Stimulated activated CD8-positive, alpha-beta memory T cell treated with anti-CD3 and anti-CD28 coated beads, Interleukin-4, amount 100 ng/mL, for 48 hours (primary cell): Measurements from ENCODE around the gene PPP6R1.

Experiments used
- DNase-seq: peaks from one replicate; pipeline ENCODE4 v3.0.0-alpha.2; 2020

PPP6R1 gene

DNA sequence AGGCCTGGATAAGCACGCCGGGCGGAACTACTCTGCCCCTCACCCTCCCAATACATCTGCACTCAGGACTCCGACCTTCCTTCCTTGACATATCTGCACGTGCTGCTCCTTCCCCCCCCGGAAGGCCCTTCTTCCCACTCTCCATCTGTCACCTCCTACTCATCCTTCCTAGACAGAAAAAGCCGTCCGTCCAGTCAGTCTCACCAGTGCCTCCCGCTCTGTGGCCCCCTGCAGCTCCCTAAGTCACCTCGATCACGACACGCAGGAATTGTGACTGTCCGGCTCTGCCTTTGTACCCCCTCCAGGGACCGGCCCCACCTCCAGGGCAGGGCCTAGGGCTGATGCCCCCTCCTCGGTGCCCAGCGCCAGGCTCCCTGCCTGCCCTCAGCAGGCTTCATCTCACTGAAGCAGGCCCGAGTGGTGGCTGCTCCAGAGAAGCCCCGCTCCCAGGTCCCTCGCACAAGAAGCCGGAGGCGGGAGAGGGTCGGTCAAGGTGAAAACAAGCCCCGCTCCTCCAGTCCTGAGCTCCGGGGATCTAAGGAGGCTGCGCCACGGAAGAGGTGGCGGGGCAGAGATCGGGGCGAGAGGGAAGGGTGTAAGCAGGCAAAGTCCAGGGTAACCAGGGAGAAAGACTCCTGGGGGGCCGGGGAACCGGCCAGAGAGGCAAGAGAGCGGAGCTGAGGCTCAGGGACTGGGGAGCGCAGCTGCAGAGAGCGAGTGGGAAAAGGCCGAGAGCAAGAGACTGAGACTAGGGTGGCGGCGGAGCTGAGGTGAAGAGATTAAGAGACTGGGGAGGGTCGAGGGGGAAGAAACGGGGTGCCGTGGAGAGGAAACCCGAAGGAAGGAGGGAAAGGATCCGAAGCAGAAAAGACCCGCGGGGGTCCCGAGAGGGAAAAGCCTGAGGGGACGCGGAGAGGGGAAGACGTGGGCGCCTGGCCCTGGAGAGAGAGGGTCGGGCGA lies 1.1 kb downstream of the PPP6R1 start:
- DNase-seq: peak; percentile 51

- DNase-seq: peak; percentile 45
Observed at GRCh38 chr19:55256562-55257460, 2.0 kb downstream of the PPP6R1 start.

GRCh38 chr19:55255618-55256423 lies 3.0 kb downstream of the PPP6R1 start:
- DNase-seq: peak; percentile 73

GRCh38 chr19:55254625-55254977 lies 4.2 kb downstream of the PPP6R1 start:
- no peak for DNase-seq

DNA sequence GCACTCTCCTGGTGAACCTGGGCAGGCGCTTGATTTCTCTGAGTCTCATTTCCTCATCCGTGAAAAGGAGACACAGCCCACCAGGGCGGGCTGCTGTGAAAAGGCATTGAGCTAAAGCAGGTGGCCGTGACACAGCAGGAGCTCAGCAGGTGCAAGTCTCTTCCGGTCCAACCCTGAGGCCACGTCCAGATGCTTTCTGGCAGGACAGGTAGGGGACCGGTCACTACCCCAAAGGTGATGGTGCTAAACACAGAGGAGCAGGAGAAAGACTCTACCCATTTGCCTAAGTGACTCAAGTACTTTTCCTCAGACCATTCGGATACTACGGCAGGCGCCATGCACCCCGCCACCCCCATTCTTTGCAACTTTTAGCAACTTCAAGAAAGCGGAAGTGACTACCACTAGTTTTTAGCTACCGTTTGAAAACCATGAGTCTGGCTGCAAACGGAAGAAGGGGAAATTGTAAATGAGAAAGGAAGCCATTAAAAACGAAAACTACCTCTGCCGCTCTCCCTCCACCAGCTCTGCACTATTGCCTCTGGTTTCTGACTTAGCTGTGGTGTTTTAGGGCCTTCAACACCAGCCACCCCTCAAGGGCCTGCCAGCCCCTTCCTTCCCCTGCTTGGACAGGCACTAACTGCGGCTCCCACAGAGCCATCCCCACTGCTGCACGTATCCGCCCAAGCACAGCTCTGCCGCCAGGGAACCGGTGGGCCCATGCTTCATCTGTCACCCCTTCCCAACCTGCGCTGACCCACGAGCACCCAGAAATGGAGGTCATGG lies 4.8 kb downstream of the PPP6R1 start:
- DNase-seq: peak; percentile 72

DNA sequence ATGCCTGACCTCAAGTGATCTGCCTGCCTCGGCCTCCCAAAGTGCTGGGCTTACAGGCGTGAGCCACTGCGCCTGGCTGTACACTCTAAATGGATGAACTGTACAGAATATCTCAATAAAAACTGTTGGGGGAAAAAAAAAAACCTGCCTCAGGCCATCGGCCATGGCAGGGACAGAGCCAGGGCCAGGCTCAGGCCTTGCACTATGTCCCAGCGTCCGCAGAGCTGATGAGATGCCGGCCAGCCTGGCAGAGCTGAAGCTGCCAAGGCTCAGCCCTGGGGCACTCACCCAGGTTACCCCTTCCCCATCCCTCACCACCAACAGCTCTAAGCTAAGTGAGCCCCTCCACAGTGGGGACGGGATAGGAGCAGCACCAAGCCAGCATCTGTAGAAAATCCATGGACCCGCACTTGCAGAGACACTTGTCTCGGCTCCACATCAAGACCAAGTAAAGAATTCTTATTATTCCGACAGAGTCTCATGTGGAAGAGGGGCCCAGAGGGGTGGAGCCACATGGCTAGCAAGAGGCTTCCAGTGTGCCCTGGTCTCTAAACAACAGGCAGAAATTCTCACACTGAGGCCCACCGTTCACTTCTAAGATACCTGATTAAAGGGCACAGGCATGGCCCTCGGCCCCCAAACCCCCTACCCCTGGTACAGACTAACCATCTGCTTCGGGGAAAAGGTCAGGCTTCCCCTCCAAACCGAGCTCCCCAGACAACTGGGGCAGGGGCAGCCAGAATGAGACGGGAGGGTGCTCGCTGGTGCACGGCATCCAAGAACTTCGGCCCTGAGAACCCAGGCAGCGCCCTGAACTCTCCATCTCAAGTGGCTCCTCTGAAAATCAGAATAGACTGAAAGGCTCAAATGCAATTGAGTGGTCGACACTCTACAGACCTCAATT lies 5.8 kb downstream of the PPP6R1 start:
- peak; percentile 32 for DNase-seq

DNA sequence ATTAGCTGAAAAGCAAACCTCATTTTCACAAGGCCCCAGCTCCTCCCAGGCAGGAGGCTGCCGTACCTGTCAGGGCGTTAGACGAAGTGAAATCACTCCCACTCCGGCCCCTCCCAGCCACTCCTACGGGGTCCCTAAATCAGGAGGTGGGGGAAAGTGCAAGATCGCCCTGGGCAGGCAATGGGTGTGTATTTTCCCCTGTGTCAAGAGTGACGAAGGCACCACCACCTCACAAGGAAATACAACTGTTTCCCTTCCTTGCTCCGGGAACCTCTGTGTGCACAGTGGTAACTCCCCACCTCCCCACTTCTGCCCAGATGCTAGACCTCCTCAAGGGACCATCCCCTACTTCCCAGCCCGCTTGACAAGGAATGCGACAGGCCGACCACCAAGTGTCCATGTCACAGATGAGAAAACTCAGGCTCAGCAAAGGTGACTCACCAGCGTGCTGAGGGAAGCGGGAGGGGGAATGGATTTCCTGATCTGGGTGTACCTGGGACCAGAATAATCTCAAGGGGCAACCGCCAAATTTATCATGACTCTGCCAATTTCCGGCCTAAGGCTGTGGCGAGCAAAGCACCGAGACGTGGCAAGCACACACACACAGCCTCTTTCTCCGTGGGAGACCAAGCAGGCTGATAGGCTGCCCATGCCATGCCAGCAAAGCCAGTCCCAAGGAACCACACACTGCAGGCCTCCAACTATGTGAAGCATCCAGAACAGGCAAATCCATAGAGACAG lies 7.3 kb downstream of the PPP6R1 start:
- peak; percentile 65 for DNase-seq

GRCh38 chr19:55250262-55251036 lies 8.4 kb downstream of the PPP6R1 start:
- DNase-seq: no peak

DNA sequence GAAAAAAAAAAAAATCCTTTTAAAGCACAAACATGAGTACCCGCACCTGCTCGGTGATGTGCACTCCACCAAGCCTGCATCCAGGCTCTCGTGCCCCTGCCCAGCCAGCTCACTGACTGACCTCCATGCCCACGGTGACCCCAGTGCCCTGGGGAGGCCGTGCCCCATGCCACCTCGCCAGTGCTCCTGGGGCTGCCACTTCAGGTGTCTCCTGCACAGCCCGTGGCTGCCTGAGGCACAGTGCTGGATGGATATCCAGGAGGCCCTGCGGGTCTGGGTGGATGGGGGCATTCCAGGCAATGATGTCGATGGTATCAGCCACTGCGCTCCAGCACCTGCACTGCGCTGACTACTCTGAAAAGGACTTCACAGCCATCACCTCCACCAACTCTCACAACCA lies 9.0 kb downstream of the PPP6R1 start:
- no peak for DNase-seq

GRCh38 chr19:55248704-55249103 lies 10.1 kb downstream of the PPP6R1 start:
- no peak for DNase-seq

GRCh38 chr19:55248166-55248675 lies 10.6 kb downstream of the PPP6R1 start:
- DNase-seq: no peak

DNA sequence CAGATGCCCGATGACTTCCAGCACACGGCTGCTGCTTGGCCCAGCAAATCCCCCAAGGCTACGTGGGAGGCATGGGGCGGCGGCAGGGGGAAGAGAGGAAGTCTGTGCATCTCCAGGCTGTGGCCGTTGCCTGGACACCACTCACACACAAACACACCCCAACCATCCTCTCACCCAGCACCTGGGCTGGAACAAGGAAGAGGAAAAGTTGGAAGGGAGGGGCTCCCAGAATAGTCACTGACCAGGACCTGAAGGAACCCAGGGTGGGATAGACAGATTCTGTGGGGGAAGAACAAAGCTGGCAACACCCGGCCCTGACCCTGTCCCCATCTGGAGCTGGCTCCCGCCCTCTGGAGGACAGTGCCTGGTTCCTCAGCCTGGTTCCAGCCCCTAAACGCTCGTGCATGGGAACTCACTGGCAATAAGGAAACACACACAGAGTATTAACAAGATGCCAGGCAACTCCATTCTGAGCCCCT lies 11.2 kb downstream of the PPP6R1 start:
- no peak for DNase-seq

GRCh38 chr19:55246462-55247451 lies 12.1 kb downstream of the PPP6R1 start:
- DNase-seq: no peak

DNA sequence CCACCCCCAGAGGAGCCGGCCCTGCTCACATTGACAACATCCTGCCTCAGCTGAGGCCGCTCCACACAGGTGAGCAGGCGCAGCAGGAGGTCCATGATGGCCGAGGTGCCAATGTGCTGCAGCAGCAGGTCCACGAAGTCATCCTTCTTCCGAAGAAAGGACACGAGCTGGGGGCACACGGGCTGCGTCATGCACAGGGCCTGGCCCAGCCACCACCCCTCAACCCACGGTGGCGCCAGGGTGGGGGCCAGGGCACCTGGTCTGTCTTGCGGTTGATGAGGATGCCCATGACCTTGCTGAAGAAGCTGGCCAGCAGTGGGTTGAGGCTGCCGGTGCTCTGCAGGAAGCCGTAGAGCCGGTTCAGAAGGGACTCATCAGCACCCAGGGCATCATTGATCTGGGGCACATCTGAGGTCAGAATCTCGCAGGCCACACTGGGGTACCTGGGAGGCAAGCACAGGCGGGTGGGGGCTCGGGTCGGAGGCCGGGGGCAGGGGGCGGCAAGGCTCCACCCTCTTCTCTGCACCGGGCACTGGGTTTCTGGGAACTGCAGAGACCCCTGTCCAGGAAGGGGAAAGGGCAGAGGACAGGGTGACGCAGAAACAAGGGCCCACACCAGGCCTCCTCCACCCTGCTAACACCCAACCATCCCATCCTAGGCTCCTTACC lies 13.4 kb downstream of the PPP6R1 start:
- DNase-seq: no peak

GRCh38 chr19:55244004-55244680 lies 14.7 kb downstream of the PPP6R1 start:
- DNase-seq: no peak

DNA sequence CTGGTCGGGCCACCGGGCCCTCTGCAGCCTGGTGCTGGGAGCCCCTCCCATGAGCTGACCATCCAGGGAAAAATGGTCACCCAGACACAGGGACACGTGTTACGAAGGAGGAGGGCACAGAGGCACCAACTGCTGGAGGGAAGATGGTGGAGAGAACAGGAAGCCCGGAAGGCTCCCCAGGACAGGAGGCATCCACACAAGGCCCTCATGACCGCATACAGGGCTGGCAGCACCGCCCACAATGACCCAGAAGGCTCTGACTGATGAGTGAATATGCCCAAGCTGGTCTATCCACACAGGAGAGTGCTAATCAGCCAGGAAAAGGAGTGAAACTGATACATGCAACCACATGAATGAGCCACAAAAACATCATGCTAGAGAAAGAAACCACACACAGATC lies 16.3 kb downstream of the PPP6R1 start:
- no peak for DNase-seq
